Astrocyte (in vitro differentiated cells and primary cell): Measurements from ENCODE around the gene CHGA. TPM values are rescaled to one million over a fixed set of nuclear protein-coding genes. Genes with fewer than 3 reads are reported as not detected.

Experiments
- DNase-seq: peaks from one replicate; pipeline ENCODE4 v3.0.0-alpha.2; 2010; ENCODE audit warnings: low read depth
- FAIRE-seq: peaks from 2 replicates; lab custom pipeline; 2011; peaks lifted over from hg19 to GRCh38; lab: Jason Lieb, UNC
- H2AFZ ChIP-seq: 2 replicates; pipeline ENCODE4 v1.6.0; 2012; ENCODE audit warnings: low read depth, low read length, inconsistent platforms
- H3K27ac ChIP-seq: 2 replicates; pipeline ENCODE4 v1.5.1; 2011; ENCODE audit warnings: low read depth, low read length, inconsistent platforms
- H3K27me3 ChIP-seq: 2 replicates; pipeline ENCODE4 v1.6.0; 2011; ENCODE audit warnings: low read length, inconsistent platforms; ENCODE audit not compliant: insufficient read depth
- H3K36me3 ChIP-seq: 2 replicates; pipeline ENCODE4 v1.5.1; 2011; ENCODE audit warnings: low read length, inconsistent platforms; ENCODE audit not compliant: insufficient read depth
- H3K4me1 ChIP-seq: 2 replicates; pipeline ENCODE4 v1.5.1; 2011; ENCODE audit warnings: low read length, inconsistent platforms; ENCODE audit not compliant: insufficient read depth
- H3K4me2 ChIP-seq: 2 replicates; pipeline ENCODE4 v1.6.0; 2012; ENCODE audit warnings: low read length, inconsistent platforms
- H3K4me3 ChIP-seq: 2 replicates; pipeline ENCODE4 v1.5.1; 2011; ENCODE audit warnings: low read depth, mild to moderate bottlenecking, low read length, inconsistent platforms; ENCODE audit not compliant: insufficient read depth
- H3K79me2 ChIP-seq: 2 replicates; pipeline ENCODE4 v1.6.0; 2012; ENCODE audit warnings: mild to moderate bottlenecking, low read length, inconsistent platforms; ENCODE audit not compliant: insufficient read depth
- H3K9ac ChIP-seq: 2 replicates; pipeline ENCODE4 v1.6.0; 2012; ENCODE audit warnings: mild to moderate bottlenecking, low read length, inconsistent platforms
- H3K9me3 ChIP-seq: 2 replicates; pipeline ENCODE4 v1.5.1; 2012; ENCODE audit warnings: low read depth, mild to moderate bottlenecking, low read length, inconsistent platforms; ENCODE audit not compliant: insufficient read depth
- H4K20me1 ChIP-seq: 2 replicates; pipeline ENCODE4 v1.6.0; 2012; ENCODE audit warnings: low read length, inconsistent platforms; ENCODE audit not compliant: insufficient read depth
- H3K27ac Mint-ChIP-seq: one replicate; pipeline ENCODE4 v1.8.0; 2021; ENCODE audit warnings: mild to moderate bottlenecking, mixed read lengths; ENCODE audit not compliant: unreplicated experiment
- H3K27me3 Mint-ChIP-seq: one replicate; pipeline ENCODE4 v1.8.0; 2021; ENCODE audit warnings: low read depth, mixed read lengths; ENCODE audit not compliant: unreplicated experiment
- H3K36me3 Mint-ChIP-seq: one replicate; pipeline ENCODE4 v1.8.0; 2021; ENCODE audit warnings: low read depth, mixed read lengths; ENCODE audit not compliant: unreplicated experiment
- H3K4me1 Mint-ChIP-seq: one replicate; pipeline ENCODE4 v1.8.0; 2021; ENCODE audit warnings: low read depth, mixed read lengths; ENCODE audit not compliant: unreplicated experiment
- H3K4me3 Mint-ChIP-seq: one replicate; pipeline ENCODE4 v1.8.0; 2021; ENCODE audit warnings: mild to moderate bottlenecking, moderate library complexity, mixed read lengths; ENCODE audit not compliant: unreplicated experiment
- H3K9me3 Mint-ChIP-seq: one replicate; pipeline ENCODE4 v1.8.0; 2021; ENCODE audit warnings: mild to moderate bottlenecking, mixed read lengths; ENCODE audit not compliant: unreplicated experiment
- EZH2 ChIP-seq: IDR thresholded peaks from 2 replicates; pipeline ENCODE4 v1.6.1; 2012; ENCODE audit warnings: mild to moderate bottlenecking, low read length, inconsistent platforms; ENCODE audit not compliant: insufficient read depth
- total RNA-seq: library from RNA; stranded (reverse); gene quantifications from 2 replicates; pipeline ENCODE4 v1.2.1, GENCODE V29; 2021
- TF ChIP-seq, protein P1 (sequence below): IDR thresholded peaks from 2 replicates; pipeline ENCODE4 v1.5.1; 2011; ENCODE audit warnings: low read depth, mild to moderate bottlenecking, inconsistent platforms, low read length, moderate library complexity; ENCODE audit not compliant: insufficient read depth

Gene CHGA
- total RNA-seq, 1 donor from 2014 or later = not detected

GRCh38 chr14:92974541-92975345 is 51.8 kb downstream of the CHGA start:
- no peak for FAIRE-seq
- peaks cover 11% of the 10 kb centered on the region for H3K9me3 ChIP-seq
- Mint-ChIP-seq H3K4me3 (no peak overlapping the region), H3K27ac (no peak overlapping the region), H3K36me3 (peaks cover 22% of the 10 kb centered on the region), H3K27me3 (peaks cover 9% of the 10 kb centered on the region), H3K4me1 (no peaks in the 10 kb centered on the region), H3K9me3 (peaks cover 24% of the 10 kb centered on the region)
- H3K27me3 ChIP-seq = no peaks in the 10 kb centered on the region
- H3K4me3 ChIP-seq = no peak overlapping the region
- H3K36me3 ChIP-seq = no peaks in the 10 kb centered on the region
- H3K27ac ChIP-seq = no peak overlapping the region
- no peak for TF ChIP-seq EZH2
- TF ChIP-seq, protein P1, sequence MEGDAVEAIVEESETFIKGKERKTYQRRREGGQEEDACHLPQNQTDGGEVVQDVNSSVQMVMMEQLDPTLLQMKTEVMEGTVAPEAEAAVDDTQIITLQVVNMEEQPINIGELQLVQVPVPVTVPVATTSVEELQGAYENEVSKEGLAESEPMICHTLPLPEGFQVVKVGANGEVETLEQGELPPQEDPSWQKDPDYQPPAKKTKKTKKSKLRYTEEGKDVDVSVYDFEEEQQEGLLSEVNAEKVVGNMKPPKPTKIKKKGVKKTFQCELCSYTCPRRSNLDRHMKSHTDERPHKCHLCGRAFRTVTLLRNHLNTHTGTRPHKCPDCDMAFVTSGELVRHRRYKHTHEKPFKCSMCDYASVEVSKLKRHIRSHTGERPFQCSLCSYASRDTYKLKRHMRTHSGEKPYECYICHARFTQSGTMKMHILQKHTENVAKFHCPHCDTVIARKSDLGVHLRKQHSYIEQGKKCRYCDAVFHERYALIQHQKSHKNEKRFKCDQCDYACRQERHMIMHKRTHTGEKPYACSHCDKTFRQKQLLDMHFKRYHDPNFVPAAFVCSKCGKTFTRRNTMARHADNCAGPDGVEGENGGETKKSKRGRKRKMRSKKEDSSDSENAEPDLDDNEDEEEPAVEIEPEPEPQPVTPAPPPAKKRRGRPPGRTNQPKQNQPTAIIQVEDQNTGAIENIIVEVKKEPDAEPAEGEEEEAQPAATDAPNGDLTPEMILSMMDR = no peak
- no peaks in the 10 kb centered on the region for H3K4me1 ChIP-seq
- H4K20me1 ChIP-seq = no peaks in the 10 kb centered on the region
- no peak overlapping the region for H2AFZ ChIP-seq
- no peaks in the 10 kb centered on the region for H3K79me2 ChIP-seq
- DNase-seq = no peak
- H3K9ac ChIP-seq = no peak overlapping the region
- no peak overlapping the region for H3K4me2 ChIP-seq

- H3K4me1 Mint-ChIP-seq = no peaks in the 10 kb centered on the region
- Histone ChIP-seq H3K36me3 (no peaks in the 10 kb centered on the region), H3K79me2 (no peaks in the 10 kb centered on the region), H3K9me3 (peaks cover 11% of the 10 kb centered on the region), H3K27ac (no peak overlapping the region), H3K9ac (no peak overlapping the region), H2AFZ (no peak overlapping the region), H3K4me2 (no peak overlapping the region), H4K20me1 (no peaks in the 10 kb centered on the region), H3K27me3 (no peaks in the 10 kb centered on the region), H3K4me3 (no peak overlapping the region), H3K4me1 (no peaks in the 10 kb centered on the region)
- peaks cover 29% of the 10 kb centered on the region for H3K36me3 Mint-ChIP-seq
- H3K27ac Mint-ChIP-seq = no peak overlapping the region
- peaks cover 8% of the 10 kb centered on the region for H3K27me3 Mint-ChIP-seq
- DNase-seq (no peak), FAIRE-seq (no peak)
- TF ChIP-seq, protein P1 = no peak
- no peak for TF ChIP-seq EZH2
- H3K4me3 Mint-ChIP-seq = no peak overlapping the region
- peaks cover 30% of the 10 kb centered on the region for H3K9me3 Mint-ChIP-seq
These were observed 53.3 kb downstream of the CHGA start for GRCh38 chr14:92976268-92976667.
